ENCODE results near the gene WARS2. TPM values are rescaled to one million over a fixed set of nuclear protein-coding genes. Genes with fewer than 3 reads are reported as not detected.

Gene WARS2
- total RNA-seq, 1 experiment from 2014 or later: 18.1 TPM

GRCh38 chr1:119115736-119116135, 24.7 kb downstream of the WARS2 start:
- no peak overlapping the region for H3K27ac ChIP-seq (ENCODE audit: low read length)
- POLR2A ChIA-PET (ENCODE audit: unreplicated experiment): no interaction called here
- intact Hi-C loops (cut with micrococcal nuclease): no loop called here

GRCh38 chr1:119115311-119115710, 25.1 kb downstream of the WARS2 start:
- Histone ChIP-seq H3K36me3 (ENCODE audit: low read depth, low read length) (no peaks in the 10 kb centered on the region), H3K27me3 (ENCODE audit: low read length) (no peaks in the 10 kb centered on the region), H4K20me1 (ENCODE audit: low read length) (no peaks in the 10 kb centered on the region), H3K4me1 (ENCODE audit: insufficient read depth, low read length) (no peaks in the 10 kb centered on the region), H3K9me2 (replicated peaks; ENCODE audit: low read length) (no peaks in the 10 kb centered on the region), H3F3A (ENCODE audit: low read length, unreplicated experiment) (no peaks in the 10 kb centered on the region), H3K4me3 (ENCODE audit: low read length) (no peak overlapping the region), H3K79me2 (ENCODE audit: low read length) (peaks cover 14% of the 10 kb centered on the region), H3K27ac (ENCODE audit: low read length) (no peak overlapping the region), H3K9ac (ENCODE audit: low read length) (no peak overlapping the region), H3K4me2 (ENCODE audit: low read length) (no peak overlapping the region), H2AFZ (ENCODE audit: low read length) (no peak overlapping the region), H3K9me3 (ENCODE audit: low read length) (no peaks in the 10 kb centered on the region)
- ATAC-seq (no peak), DNase-seq (no peak)
- intact Hi-C loops (cut with micrococcal nuclease): no loop called here
- ChIA-PET POLR2A (ENCODE audit: unreplicated experiment) (no interaction called here), CTCF (no interaction called here)
- TF ChIP-seq EZH2 (IDR thresholded peaks at IDR 0.05; ENCODE audit: low read length, unreplicated experiment): no peak
- no TSS peak for BruUV-seq (replicated peaks)

More at GRCh38 chr1:119115736-119116135, 24.7 kb downstream of the WARS2 start:
- no peaks in the 10 kb centered on the region for H3K36me3 ChIP-seq (ENCODE audit: low read depth, low read length)
- H3K27me3 ChIP-seq (ENCODE audit: low read length): no peaks in the 10 kb centered on the region
- no peaks in the 10 kb centered on the region for H3K4me1 ChIP-seq (ENCODE audit: insufficient read depth, low read length)
- TF ChIP-seq EZH2phosphoT487 (IDR thresholded peaks at IDR 0.05; ENCODE audit: borderline replicate concordance, low read length): no peak
- TF ChIP-seq EZH2 (IDR thresholded peaks at IDR 0.05; ENCODE audit: low read length, unreplicated experiment): no peak
- no peak for TF ChIP-seq CTCF (conservative IDR thresholded peaks at IDR 0.05; ENCODE audit: low read depth, low read length)
- CTCF ChIA-PET: no interaction called here
- no peaks in the 10 kb centered on the region for H3K9me2 ChIP-seq (replicated peaks; ENCODE audit: low read length)
- no peak overlapping the region for H2AFZ ChIP-seq (ENCODE audit: low read length)
- no peaks in the 10 kb centered on the region for H3K9me3 ChIP-seq (ENCODE audit: low read length)
- H3K79me2 ChIP-seq (ENCODE audit: low read length): peaks cover 14% of the 10 kb centered on the region
- BruUV-seq (replicated peaks): no TSS peak
- no peak overlapping the region for H3K4me3 ChIP-seq (ENCODE audit: low read length)
- H3F3A ChIP-seq (ENCODE audit: low read length, unreplicated experiment): no peaks in the 10 kb centered on the region
- H4K20me1 ChIP-seq (ENCODE audit: low read length): no peaks in the 10 kb centered on the region
- DNase-seq (no peak), ATAC-seq (no peak)
- H3K9ac ChIP-seq (ENCODE audit: low read length): no peak overlapping the region
- H3K4me2 ChIP-seq (ENCODE audit: low read length): no peak overlapping the region

DNA sequence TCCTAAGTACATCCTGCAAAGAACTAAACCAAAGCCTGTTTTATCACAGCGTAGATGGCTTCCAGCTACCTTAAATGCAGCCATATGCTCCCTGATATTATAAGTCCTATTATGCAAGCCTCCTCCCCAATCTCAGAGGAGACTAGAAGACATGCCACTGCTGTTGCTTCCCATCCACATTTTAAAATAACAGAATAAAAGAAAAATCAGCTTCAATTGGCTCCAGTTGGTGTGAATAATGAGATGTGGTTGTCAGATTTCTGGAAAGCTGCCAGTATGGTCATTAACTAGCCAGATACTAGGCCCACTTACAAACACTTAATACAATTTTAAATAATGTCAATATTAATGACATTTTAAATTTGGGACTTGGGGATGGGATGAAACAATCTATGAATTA, 25.7 kb downstream of the WARS2 start:
- H3K79me2 ChIP-seq (ENCODE audit: low read length): peaks cover 14% of the 10 kb centered on the region
- intact Hi-C loops (cut with micrococcal nuclease): no loop called here
- CTCF ChIA-PET: no interaction called here

More for the DNA sequence above, 25.7 kb downstream of the WARS2 start:
- ATAC-seq: no peak
- H3K36me3 ChIP-seq (ENCODE audit: low read depth, low read length): no peaks in the 10 kb centered on the region
- TF ChIP-seq EZH2phosphoT487 (IDR thresholded peaks at IDR 0.05; ENCODE audit: borderline replicate concordance, low read length): no peak
- no peak for TF ChIP-seq EZH2 (IDR thresholded peaks at IDR 0.05; ENCODE audit: low read length, unreplicated experiment)
- no peak for TF ChIP-seq CTCF (conservative IDR thresholded peaks at IDR 0.05; ENCODE audit: low read depth, low read length)
- H3F3A ChIP-seq (ENCODE audit: low read length, unreplicated experiment): no peaks in the 10 kb centered on the region
- H3K9me2 ChIP-seq (replicated peaks; ENCODE audit: low read length): no peaks in the 10 kb centered on the region
- H4K20me1 ChIP-seq (ENCODE audit: low read length): no peaks in the 10 kb centered on the region
- no TSS peak for BruUV-seq (replicated peaks)
- no peak overlapping the region for H3K9ac ChIP-seq (ENCODE audit: low read length)
- H3K4me3 ChIP-seq (ENCODE audit: low read length): no peak overlapping the region
- H3K9me3 ChIP-seq (ENCODE audit: low read length): no peaks in the 10 kb centered on the region
- DNase-seq: no peak
- H3K27me3 ChIP-seq (ENCODE audit: low read length): no peaks in the 10 kb centered on the region
- POLR2A ChIA-PET (ENCODE audit: unreplicated experiment): no interaction called here
- no peak overlapping the region for H2AFZ ChIP-seq (ENCODE audit: low read length)
- no peak overlapping the region for H3K4me2 ChIP-seq (ENCODE audit: low read length)
- H3K27ac ChIP-seq (ENCODE audit: low read length): no peak overlapping the region
- H3K4me1 ChIP-seq (ENCODE audit: insufficient read depth, low read length): no peaks in the 10 kb centered on the region

Measured in PC-3 (cell line).